HL-60 (cell line): ENCODE data around the gene GLT1D1.

Experiments
- SPI1 ChIP-seq: IDR thresholded peaks from 2 replicates; pipeline ENCODE4 v1.6.1; 2012; ENCODE audit warnings: low read depth, mild to moderate bottlenecking, borderline replicate concordance
- TF ChIP-seq, protein P1 (sequence below): IDR thresholded peaks from one replicate; pipeline ENCODE4 v1.5.1; 2011; ENCODE audit warnings: low read length, control low read depth, inconsistent platforms; ENCODE audit not compliant: insufficient read depth
- TF ChIP-seq, protein P2 (sequence below): IDR thresholded peaks from 2 replicates; pipeline ENCODE4 v1.6.1; 2012; ENCODE audit warnings: low read depth; ENCODE audit not compliant: insufficient replicate concordance

DNA sequence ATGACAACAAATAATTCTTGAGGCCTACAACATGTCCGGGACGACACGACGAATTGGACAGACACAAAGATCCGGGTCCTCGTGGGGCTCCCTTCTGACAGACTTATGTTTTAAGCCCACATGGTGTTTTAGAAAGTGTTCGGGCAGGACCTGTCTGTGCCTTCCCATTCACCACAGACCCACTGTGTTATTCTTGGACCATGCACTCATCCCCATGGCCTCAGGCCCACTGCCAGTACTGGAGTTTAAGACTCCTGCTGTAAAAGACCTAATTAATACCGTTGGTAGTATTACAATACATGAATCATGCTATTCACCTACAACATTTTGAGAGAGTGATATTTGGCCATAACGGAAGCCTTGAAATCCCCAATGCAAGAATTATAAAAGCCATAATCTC, 49.5 kb upstream of the GLT1D1 start:
- TF ChIP-seq, protein P1, sequence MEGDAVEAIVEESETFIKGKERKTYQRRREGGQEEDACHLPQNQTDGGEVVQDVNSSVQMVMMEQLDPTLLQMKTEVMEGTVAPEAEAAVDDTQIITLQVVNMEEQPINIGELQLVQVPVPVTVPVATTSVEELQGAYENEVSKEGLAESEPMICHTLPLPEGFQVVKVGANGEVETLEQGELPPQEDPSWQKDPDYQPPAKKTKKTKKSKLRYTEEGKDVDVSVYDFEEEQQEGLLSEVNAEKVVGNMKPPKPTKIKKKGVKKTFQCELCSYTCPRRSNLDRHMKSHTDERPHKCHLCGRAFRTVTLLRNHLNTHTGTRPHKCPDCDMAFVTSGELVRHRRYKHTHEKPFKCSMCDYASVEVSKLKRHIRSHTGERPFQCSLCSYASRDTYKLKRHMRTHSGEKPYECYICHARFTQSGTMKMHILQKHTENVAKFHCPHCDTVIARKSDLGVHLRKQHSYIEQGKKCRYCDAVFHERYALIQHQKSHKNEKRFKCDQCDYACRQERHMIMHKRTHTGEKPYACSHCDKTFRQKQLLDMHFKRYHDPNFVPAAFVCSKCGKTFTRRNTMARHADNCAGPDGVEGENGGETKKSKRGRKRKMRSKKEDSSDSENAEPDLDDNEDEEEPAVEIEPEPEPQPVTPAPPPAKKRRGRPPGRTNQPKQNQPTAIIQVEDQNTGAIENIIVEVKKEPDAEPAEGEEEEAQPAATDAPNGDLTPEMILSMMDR, result no peak
- TF ChIP-seq, protein P2, sequence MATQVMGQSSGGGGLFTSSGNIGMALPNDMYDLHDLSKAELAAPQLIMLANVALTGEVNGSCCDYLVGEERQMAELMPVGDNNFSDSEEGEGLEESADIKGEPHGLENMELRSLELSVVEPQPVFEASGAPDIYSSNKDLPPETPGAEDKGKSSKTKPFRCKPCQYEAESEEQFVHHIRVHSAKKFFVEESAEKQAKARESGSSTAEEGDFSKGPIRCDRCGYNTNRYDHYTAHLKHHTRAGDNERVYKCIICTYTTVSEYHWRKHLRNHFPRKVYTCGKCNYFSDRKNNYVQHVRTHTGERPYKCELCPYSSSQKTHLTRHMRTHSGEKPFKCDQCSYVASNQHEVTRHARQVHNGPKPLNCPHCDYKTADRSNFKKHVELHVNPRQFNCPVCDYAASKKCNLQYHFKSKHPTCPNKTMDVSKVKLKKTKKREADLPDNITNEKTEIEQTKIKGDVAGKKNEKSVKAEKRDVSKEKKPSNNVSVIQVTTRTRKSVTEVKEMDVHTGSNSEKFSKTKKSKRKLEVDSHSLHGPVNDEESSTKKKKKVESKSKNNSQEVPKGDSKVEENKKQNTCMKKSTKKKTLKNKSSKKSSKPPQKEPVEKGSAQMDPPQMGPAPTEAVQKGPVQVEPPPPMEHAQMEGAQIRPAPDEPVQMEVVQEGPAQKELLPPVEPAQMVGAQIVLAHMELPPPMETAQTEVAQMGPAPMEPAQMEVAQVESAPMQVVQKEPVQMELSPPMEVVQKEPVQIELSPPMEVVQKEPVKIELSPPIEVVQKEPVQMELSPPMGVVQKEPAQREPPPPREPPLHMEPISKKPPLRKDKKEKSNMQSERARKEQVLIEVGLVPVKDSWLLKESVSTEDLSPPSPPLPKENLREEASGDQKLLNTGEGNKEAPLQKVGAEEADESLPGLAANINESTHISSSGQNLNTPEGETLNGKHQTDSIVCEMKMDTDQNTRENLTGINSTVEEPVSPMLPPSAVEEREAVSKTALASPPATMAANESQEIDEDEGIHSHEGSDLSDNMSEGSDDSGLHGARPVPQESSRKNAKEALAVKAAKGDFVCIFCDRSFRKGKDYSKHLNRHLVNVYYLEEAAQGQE, result no peak
- no peak for TF ChIP-seq SPI1
